ENCODE measurements around the gene MKNK2.

DNA sequence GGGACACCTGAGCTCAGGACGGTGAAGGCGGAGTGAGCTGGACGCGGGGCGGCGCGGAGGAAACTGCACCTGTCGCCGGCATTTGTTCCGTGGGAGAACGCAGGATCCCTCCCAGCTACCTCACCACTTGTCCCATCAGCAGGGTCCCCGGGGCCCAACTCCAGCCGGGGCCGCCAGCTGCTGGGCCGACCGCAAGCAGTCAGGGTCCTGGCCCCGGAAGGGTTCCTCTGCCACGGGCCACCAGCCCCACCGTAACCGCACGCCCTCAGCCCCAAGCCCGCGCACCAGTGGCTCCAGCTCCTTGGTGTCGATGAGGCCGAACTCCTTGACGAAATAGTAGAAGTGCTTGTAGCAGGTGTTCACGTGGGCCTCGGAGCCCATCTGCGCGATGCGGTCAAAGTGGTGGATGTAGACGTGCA lies 25.5 kb upstream of the MKNK2 start:
- TF ChIP-seq DPF2 (CRISPR knock-in tag; IDR thresholded peaks at IDR 0.05; ENCODE audit: borderline replicate concordance, low read depth) (no peak), PHF8 (CRISPR knock-in tag; IDR thresholded peaks at IDR 0.05) (no peak)
- TF ChIP-seq, protein P1, sequence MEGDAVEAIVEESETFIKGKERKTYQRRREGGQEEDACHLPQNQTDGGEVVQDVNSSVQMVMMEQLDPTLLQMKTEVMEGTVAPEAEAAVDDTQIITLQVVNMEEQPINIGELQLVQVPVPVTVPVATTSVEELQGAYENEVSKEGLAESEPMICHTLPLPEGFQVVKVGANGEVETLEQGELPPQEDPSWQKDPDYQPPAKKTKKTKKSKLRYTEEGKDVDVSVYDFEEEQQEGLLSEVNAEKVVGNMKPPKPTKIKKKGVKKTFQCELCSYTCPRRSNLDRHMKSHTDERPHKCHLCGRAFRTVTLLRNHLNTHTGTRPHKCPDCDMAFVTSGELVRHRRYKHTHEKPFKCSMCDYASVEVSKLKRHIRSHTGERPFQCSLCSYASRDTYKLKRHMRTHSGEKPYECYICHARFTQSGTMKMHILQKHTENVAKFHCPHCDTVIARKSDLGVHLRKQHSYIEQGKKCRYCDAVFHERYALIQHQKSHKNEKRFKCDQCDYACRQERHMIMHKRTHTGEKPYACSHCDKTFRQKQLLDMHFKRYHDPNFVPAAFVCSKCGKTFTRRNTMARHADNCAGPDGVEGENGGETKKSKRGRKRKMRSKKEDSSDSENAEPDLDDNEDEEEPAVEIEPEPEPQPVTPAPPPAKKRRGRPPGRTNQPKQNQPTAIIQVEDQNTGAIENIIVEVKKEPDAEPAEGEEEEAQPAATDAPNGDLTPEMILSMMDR (CRISPR knock-in tag; IDR thresholded peaks at IDR 0.05) = no peak
- TF ChIP-seq, protein P2, sequence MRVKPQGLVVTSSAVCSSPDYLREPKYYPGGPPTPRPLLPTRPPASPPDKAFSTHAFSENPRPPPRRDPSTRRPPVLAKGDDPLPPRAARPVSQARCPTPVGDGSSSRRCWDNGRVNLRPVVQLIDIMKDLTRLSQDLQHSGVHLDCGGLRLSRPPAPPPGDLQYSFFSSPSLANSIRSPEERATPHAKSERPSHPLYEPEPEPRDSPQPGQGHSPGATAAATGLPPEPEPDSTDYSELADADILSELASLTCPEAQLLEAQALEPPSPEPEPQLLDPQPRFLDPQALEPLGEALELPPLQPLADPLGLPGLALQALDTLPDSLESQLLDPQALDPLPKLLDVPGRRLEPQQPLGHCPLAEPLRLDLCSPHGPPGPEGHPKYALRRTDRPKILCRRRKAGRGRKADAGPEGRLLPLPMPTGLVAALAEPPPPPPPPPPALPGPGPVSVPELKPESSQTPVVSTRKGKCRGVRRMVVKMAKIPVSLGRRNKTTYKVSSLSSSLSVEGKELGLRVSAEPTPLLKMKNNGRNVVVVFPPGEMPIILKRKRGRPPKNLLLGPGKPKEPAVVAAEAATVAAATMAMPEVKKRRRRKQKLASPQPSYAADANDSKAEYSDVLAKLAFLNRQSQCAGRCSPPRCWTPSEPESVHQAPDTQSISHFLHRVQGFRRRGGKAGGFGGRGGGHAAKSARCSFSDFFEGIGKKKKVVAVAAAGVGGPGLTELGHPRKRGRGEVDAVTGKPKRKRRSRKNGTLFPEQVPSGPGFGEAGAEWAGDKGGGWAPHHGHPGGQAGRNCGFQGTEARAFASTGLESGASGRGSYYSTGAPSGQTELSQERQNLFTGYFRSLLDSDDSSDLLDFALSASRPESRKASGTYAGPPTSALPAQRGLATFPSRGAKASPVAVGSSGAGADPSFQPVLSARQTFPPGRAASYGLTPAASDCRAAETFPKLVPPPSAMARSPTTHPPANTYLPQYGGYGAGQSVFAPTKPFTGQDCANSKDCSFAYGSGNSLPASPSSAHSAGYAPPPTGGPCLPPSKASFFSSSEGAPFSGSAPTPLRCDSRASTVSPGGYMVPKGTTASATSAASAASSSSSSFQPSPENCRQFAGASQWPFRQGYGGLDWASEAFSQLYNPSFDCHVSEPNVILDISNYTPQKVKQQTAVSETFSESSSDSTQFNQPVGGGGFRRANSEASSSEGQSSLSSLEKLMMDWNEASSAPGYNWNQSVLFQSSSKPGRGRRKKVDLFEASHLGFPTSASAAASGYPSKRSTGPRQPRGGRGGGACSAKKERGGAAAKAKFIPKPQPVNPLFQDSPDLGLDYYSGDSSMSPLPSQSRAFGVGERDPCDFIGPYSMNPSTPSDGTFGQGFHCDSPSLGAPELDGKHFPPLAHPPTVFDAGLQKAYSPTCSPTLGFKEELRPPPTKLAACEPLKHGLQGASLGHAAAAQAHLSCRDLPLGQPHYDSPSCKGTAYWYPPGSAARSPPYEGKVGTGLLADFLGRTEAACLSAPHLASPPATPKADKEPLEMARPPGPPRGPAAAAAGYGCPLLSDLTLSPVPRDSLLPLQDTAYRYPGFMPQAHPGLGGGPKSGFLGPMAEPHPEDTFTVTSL (CRISPR knock-in tag; IDR thresholded peaks at IDR 0.05; ENCODE audit: borderline replicate concordance) = no peak

All from HepG2 (cell line).